Measurements from ENCODE around the gene HUWE1.
"Not testable (repeated sequence)": the region's sequence is repeated elsewhere in the genome, so short reads cannot be mapped to it uniquely, and the experiment has no call there.

Gene HUWE1

DNA sequence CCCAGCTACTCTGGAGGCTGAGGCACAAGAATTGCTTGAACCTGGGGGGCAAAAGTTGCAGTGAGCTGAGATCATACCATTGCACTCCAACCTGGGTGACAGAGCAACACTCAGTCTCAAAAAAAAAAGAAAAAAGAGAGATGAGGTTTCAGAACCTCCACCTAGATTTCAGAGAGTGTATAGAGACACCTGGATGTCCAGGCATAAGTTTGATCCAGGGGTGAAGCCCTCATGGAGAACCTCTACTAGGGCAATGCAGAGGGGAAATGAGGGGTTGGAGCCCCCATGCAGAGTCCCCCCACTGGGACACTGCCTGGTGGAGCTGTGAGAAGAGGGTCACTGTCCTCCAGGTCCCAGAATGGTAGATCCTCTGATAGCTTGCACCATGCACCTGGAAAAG, 159.5 kb downstream of the HUWE1 start:
- Histone ChIP-seq H2BK5ac (ENCODE audit: low read depth, low read length, poor library complexity, severe bottlenecking) (no peak overlapping the region), H3K4me1 (ENCODE audit: control insufficient read depth, insufficient read depth, low read depth, low read length) (no peaks in the 10 kb centered on the region), H3K79me1 (replicated peaks; ENCODE audit: low read length, poor library complexity, severe bottlenecking) (no peaks in the 10 kb centered on the region), H2BK12ac (ENCODE audit: low read length in 2 of 2) (no peak overlapping the region), H2BK15ac (ENCODE audit: low read depth, poor library complexity, severe bottlenecking) (no peak overlapping the region), H2AK5ac (ENCODE audit: low read length, severe bottlenecking) (no peak overlapping the region), H3K4ac (ENCODE audit: low read depth in 1 of 2, low read length in 2 of 2) (no peak overlapping the region), H3K9ac (ENCODE audit: low read length) (no peak overlapping the region), H2AFZ (ENCODE audit: low read depth, low read length) (no peak overlapping the region), H4K91ac (ENCODE audit: low read length) (no peak overlapping the region), H3K27ac (ENCODE audit: low read length, poor library complexity, severe bottlenecking) (no peak overlapping the region), H2BK120ac (ENCODE audit: low read depth, low read length) (no peak overlapping the region), H3K9me3 (ENCODE audit: control insufficient read depth, low read length) (peaks cover 7% of the 10 kb centered on the region), H3K18ac (ENCODE audit: low read depth in 1 of 2, low read length in 2 of 2) (no peak overlapping the region), H3K36me3 (ENCODE audit: control insufficient read depth in 1 of 2, insufficient read depth in 2 of 2, low read depth in 1 of 2, low read length in 2 of 2) (no peaks in the 10 kb centered on the region), H3K23ac (ENCODE audit: low read length in 2 of 2) (no peak overlapping the region), H3K27me3 (ENCODE audit: control insufficient read depth in 1 of 2, insufficient read depth in 1 of 2, low read length in 2 of 2) (peaks cover 0 to 34% of the 10 kb centered on the region in 2 experiments), H3K14ac (ENCODE audit: low read length in 2 of 2) (no peak overlapping the region), H3K4me3 (ENCODE audit: insufficient read depth in 1 of 2, low read depth in 1 of 2, low read length in 2 of 2) (no peak overlapping the region), H3K4me2 (ENCODE audit: low read length, poor library complexity, severe bottlenecking) (no peak overlapping the region), H4K8ac (ENCODE audit: low read length) (no peak overlapping the region)
- no peak for DNase-seq

DNA sequence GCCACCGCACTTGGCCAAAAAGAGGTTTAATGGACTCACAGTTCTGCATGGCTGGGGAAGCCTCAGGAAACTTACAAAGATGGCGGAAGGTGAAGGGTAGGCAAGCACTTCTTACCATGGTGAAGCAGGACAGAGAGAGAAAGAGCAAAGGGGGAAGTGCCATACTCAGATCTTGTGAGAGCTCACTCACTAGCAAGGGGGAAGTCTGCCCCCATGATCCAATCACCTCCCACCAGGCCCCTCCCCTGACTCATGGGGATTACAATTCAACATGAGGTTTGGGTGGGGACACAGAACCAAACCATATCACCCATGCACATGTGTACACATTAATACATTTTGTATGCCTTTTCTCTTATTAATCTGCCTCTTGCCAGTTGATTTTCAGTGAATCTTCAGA, 175.2 kb downstream of the HUWE1 start:
- H3K36me3 ChIP-seq (ENCODE audit: control insufficient read depth in 1 of 2, insufficient read depth in 2 of 2, low read depth in 1 of 2, low read length in 2 of 2) = no peaks in the 10 kb centered on the region
- H3K27ac ChIP-seq (ENCODE audit: low read length, poor library complexity, severe bottlenecking) = no peak overlapping the region
- H3K4me1 ChIP-seq (ENCODE audit: control insufficient read depth, insufficient read depth, low read depth, low read length) = no peaks in the 10 kb centered on the region
- H2AFZ ChIP-seq (ENCODE audit: low read depth, low read length) = no peak overlapping the region
- no peak overlapping the region for H3K9ac ChIP-seq (ENCODE audit: low read length)
- H3K14ac ChIP-seq (ENCODE audit: low read length in 2 of 2) = no peak overlapping the region
- no peak overlapping the region for H2BK120ac ChIP-seq (ENCODE audit: low read depth, low read length)
- H3K18ac ChIP-seq (ENCODE audit: low read depth in 1 of 2, low read length in 2 of 2) = no peak overlapping the region
- H3K79me1 ChIP-seq (replicated peaks; ENCODE audit: low read length, poor library complexity, severe bottlenecking) = no peaks in the 10 kb centered on the region
- no peak overlapping the region for H3K4me3 ChIP-seq (ENCODE audit: insufficient read depth in 1 of 2, low read depth in 1 of 2, low read length in 2 of 2)
- 100% methylated on average over 1 of the region's 2 CpGs for WGBS
- H3K27me3 ChIP-seq (ENCODE audit: control insufficient read depth in 1 of 2, insufficient read depth in 1 of 2, low read length in 2 of 2) = peaks cover 0 to 27% of the 10 kb centered on the region in 2 experiments
- H2AK5ac ChIP-seq (ENCODE audit: low read length, severe bottlenecking) = no peak overlapping the region
- H3K4ac ChIP-seq (ENCODE audit: low read depth in 1 of 2, low read length in 2 of 2) = no peak overlapping the region
- no peaks in the 10 kb centered on the region for H3K9me3 ChIP-seq (ENCODE audit: control insufficient read depth, low read length)
- no peak overlapping the region for H4K8ac ChIP-seq (ENCODE audit: low read length)
- H3K4me2 ChIP-seq (ENCODE audit: low read length, poor library complexity, severe bottlenecking) = no peak overlapping the region
- no peak overlapping the region for H2BK5ac ChIP-seq (ENCODE audit: low read depth, low read length, poor library complexity, severe bottlenecking)
- no peak overlapping the region for H4K91ac ChIP-seq (ENCODE audit: low read length)
- no peak overlapping the region for H2BK15ac ChIP-seq (ENCODE audit: low read depth, poor library complexity, severe bottlenecking)
- no peak overlapping the region for H3K23ac ChIP-seq (ENCODE audit: low read length in 2 of 2)
- no peak overlapping the region for H2BK12ac ChIP-seq (ENCODE audit: low read length in 2 of 2)
- no peak for DNase-seq

DNA sequence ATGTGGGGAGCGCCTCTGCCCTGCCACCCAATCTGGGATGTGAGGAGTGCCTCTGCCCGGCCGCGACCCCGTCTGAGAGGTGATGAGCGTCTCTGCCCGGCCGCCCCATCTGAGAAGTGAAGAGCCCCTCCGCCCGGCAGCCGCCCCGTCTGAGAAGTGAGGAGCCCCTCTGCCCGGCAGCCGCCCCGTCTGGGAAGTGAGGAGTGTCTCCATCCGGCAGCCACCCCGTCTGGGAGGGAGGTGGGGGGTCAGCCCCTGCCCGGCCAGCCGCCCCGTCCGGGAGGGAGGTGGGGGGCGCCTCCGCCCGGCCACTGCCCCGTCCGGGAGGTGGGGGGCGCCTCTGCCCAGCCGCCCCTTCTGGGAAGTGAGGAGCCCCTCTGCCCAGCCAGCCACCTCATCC, 182.5 kb downstream of the HUWE1 start:
- 97% methylated on average over 5 of the region's 28 CpGs for WGBS

DNA sequence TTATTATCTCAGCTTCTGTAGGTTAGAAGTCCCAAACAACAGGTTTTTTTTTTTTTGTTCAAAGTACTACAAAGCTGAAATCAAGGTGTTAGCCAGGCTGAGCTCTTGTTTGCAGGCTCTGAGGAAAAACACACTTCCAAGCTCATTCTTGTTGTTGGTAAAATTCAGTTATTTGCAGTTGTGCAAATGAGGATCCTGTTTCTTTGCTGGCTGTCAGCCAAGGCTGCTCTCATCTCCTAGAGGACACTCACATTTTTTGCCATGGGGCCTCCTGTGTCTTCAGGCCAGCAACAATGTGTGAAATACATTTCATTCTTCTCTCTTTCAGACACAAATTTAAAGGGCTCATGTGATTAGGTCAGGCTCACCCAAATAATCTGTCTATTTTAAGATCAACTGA, 192.1 kb downstream of the HUWE1 start:
- Histone ChIP-seq H3K36me3 (ENCODE audit: control insufficient read depth in 1 of 2, insufficient read depth in 2 of 2, low read depth in 1 of 2, low read length in 2 of 2) (no peaks in the 10 kb centered on the region), H3K9me3 (ENCODE audit: control insufficient read depth, low read length) (no peaks in the 10 kb centered on the region), H2AK5ac (ENCODE audit: low read length, severe bottlenecking) (no peak overlapping the region), H3K4me1 (ENCODE audit: control insufficient read depth, insufficient read depth, low read depth, low read length) (no peaks in the 10 kb centered on the region), H3K4me3 (ENCODE audit: insufficient read depth in 1 of 2, low read depth in 1 of 2, low read length in 2 of 2) (no peak overlapping the region), H3K27ac (ENCODE audit: low read length, poor library complexity, severe bottlenecking) (no peak overlapping the region), H3K4me2 (ENCODE audit: low read length, poor library complexity, severe bottlenecking) (no peak overlapping the region), H2BK120ac (ENCODE audit: low read depth, low read length) (no peak overlapping the region), H2BK5ac (ENCODE audit: low read depth, low read length, poor library complexity, severe bottlenecking) (no peak overlapping the region), H2BK12ac (ENCODE audit: low read length in 2 of 2) (no peak overlapping the region), H3K79me1 (replicated peaks; ENCODE audit: low read length, poor library complexity, severe bottlenecking) (no peaks in the 10 kb centered on the region), H3K4ac (ENCODE audit: low read depth in 1 of 2, low read length in 2 of 2) (no peak overlapping the region), H3K23ac (ENCODE audit: low read length in 2 of 2) (no peak overlapping the region), H3K18ac (ENCODE audit: low read depth in 1 of 2, low read length in 2 of 2) (no peak overlapping the region), H2BK15ac (ENCODE audit: low read depth, poor library complexity, severe bottlenecking) (no peak overlapping the region), H3K14ac (ENCODE audit: low read length in 2 of 2) (no peak overlapping the region), H3K9ac (ENCODE audit: low read length) (no peak overlapping the region), H4K8ac (ENCODE audit: low read length) (no peak overlapping the region), H4K91ac (ENCODE audit: low read length) (no peak overlapping the region), H2AFZ (ENCODE audit: low read depth, low read length) (no peak overlapping the region), H3K27me3 (ENCODE audit: control insufficient read depth in 1 of 2, insufficient read depth in 1 of 2, low read length in 2 of 2) (peaks cover 0 to 55% of the 10 kb centered on the region in 2 experiments)
- DNase-seq = peak; percentile 18

More for the DNA sequence above, 182.5 kb downstream of the HUWE1 start:
- H4K8ac ChIP-seq (ENCODE audit: low read length); H4K91ac ChIP-seq (ENCODE audit: low read length); H2BK120ac ChIP-seq (ENCODE audit: low read depth, low read length); H3K4me3 ChIP-seq (ENCODE audit: insufficient read depth in 1 of 2, low read depth in 1 of 2, low read length in 2 of 2); H2AK5ac ChIP-seq (ENCODE audit: low read length, severe bottlenecking); H3K9me3 ChIP-seq (ENCODE audit: control insufficient read depth, low read length); H3K18ac ChIP-seq (ENCODE audit: low read depth in 1 of 2, low read length in 2 of 2); H3K14ac ChIP-seq (ENCODE audit: low read length in 2 of 2); H2BK5ac ChIP-seq (ENCODE audit: low read depth, low read length, poor library complexity, severe bottlenecking); H2BK15ac ChIP-seq (ENCODE audit: low read depth, poor library complexity, severe bottlenecking); H3K79me1 ChIP-seq (replicated peaks; ENCODE audit: low read length, poor library complexity, severe bottlenecking); H3K9ac ChIP-seq (ENCODE audit: low read length); H3K4me1 ChIP-seq (ENCODE audit: control insufficient read depth, insufficient read depth, low read depth, low read length); H2AFZ ChIP-seq (ENCODE audit: low read depth, low read length); H3K23ac ChIP-seq (ENCODE audit: low read length in 2 of 2); H3K27ac ChIP-seq (ENCODE audit: low read length, poor library complexity, severe bottlenecking); DNase-seq; H3K4ac ChIP-seq (ENCODE audit: low read depth in 1 of 2, low read length in 2 of 2); H3K4me2 ChIP-seq (ENCODE audit: low read length, poor library complexity, severe bottlenecking); H2BK12ac ChIP-seq (ENCODE audit: low read length in 2 of 2); H3K36me3 ChIP-seq (ENCODE audit: control insufficient read depth in 1 of 2, insufficient read depth in 2 of 2, low read depth in 1 of 2, low read length in 2 of 2): not testable (repeated sequence)
- peaks cover 0 to 15% of the 10 kb centered on the region in 2 experiments for H3K27me3 ChIP-seq (ENCODE audit: control insufficient read depth in 1 of 2, insufficient read depth in 1 of 2, low read length in 2 of 2)
